SW 1271 (cell line): ENCODE results near the gene MAOA.

Source experiments
- DNase-seq, 2 experiments: peaks; one replicate each; lab custom pipeline; 2025; lab: John Stamatoyannopoulos, UW

The MAOA gene

DNA sequence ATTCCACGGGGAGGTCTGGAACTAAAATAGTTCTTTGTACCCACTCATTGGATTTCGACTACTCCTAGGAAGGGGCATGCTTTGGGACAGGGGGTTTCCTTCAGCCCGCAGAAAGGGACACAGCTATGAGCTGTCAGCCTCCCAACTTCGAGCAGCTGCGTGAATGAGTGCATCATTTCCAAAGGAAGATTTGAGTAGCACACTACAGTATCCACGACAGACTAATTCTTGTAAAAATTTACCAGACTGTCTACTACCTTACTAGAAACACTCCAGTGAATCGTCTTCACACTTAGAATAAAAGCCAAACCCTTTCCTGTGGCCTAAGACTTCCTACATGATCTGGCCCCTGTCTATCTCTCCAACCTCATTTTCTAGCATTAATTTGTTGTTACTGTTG lies 101.9 kb downstream of the MAOA start:
- DNase-seq, result no peak

DNA sequence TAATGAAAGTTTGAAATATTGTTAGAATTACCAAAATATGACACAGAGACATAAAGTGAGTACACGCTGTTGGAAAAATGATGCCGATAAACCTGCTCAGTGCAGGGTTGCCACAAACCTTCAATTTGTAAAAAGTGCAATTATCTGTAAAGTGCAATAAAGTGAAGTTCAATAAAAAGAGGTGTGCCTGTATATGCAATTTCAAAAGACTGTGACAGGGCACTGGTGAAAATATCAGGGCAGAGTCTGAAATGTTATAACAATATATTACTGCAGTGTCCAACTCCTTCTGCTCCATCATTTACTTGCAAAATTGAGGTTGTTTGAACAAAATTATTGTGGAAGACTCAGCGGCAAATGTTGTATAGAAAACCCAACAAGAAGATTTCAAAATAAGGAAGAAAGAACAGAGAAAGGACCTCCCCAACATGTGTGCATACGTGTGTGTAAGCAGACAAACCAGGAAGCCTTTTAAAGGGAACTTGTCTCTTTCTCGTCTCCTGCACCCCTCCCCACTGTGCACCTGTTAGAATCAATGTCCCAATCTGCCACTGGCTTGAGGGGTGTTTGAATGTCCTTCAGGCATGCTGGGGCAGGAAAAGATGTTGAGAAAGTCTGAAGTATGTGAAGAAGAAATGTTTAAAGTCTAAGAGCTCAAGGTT lies 130.0 kb downstream of the MAOA start:
- DNase-seq, result no peak
